Left lung (tissue), 10 donors: ENCODE results near the gene CFAP77. TPM values are rescaled to one million over a fixed set of nuclear protein-coding genes. Genes with fewer than 3 reads are reported as not detected.

ENCODE experiments used
- ATAC-seq: fragments of 200-7000 bp; cut with Tn5 transposase; one replicate; pipeline ENCODE4 v1.9.1; 2020; ENCODE audit warnings: moderate library complexity
- DNase-seq, 4 donors: peaks; one replicate each; pipeline ENCODE4 v3.0.0-alpha.2; 2013 to 2020
- H3K27ac ChIP-seq, 2 donors: fragments of 200-600 bp; sonication (generic) in 1 of 2; one replicate each; pipeline versions ENCODE4 v1.5.0 to v1.8.0; 2020 to 2021
- H3K27me3 ChIP-seq, 2 donors: fragments of 200-600 bp; sonication (generic) in 1 of 2; one replicate each; pipeline versions ENCODE4 v1.5.0 to v1.8.0; 2020 to 2021
- H3K36me3 ChIP-seq, 2 donors: fragments of 200-600 bp; sonication (generic) in 1 of 2; one replicate each; pipeline versions ENCODE4 v1.5.0 to v1.8.0; 2020 to 2021
- H3K4me1 ChIP-seq, 2 donors: fragments of 200-600 bp; one replicate each; pipeline ENCODE4 v1.8.0; 2021
- H3K4me3 ChIP-seq, 2 donors: fragments of 200-600 bp; sonication (generic) in 1 of 2; one replicate each; pipeline versions ENCODE4 v1.5.0 to v1.8.0; 2020 to 2021; ENCODE audit warnings: mild to moderate bottlenecking in 1 of 2
- H3K9me3 ChIP-seq, 2 donors: fragments of 200-600 bp; sonication (generic) in 1 of 2; one replicate each; pipeline versions ENCODE4 v1.5.0 to v1.8.0; 2020 to 2021
- intact Hi-C, 2 donors: fragments of 100-400 bp; cut with DNase I; formaldehyde crosslinking; loops; one replicate each; pipeline versions ENCODE4 v1.11.2 to v1.14.2; 2022
- polyA plus RNA-seq, 6 donors: library from polyadenylated mRNA; unstranded; fragments of 120-200 nt; gene quantifications; one replicate each; pipeline ENCODE4 v1.2.1, GENCODE V29; 2013; ENCODE audit not compliant: insufficient read length in 6 of 6
- total RNA-seq, 2 donors: library from RNA; stranded (reverse); fragmentation: NEBNext Ultra II Directional; extraction: Animal tissue kit (Norgen Biotek cat#: 25700); gene quantifications; one replicate each; pipeline ENCODE4 v1.2.1, GENCODE V29; 2021
- TF ChIP-seq, protein P1 (sequence below), 2 donors: fragments of 200-600 bp; sonication (generic) in 1 of 2; IDR thresholded peaks; one replicate each; pipeline versions ENCODE4 v1.5.0 to v1.8.0; 2021; ENCODE audit warnings: antibody characterized with exemption in 2 of 2
- donor health status: DM: no; HTN: yes; CAD: no.
- donor health status: DM: no; HTN: no; CAD: no.

The CFAP77 gene
- total and polyA plus RNA-seq, 8 donors: 0.50 to 3.7 (median 2.4) TPM; not detected in 1

DNA sequence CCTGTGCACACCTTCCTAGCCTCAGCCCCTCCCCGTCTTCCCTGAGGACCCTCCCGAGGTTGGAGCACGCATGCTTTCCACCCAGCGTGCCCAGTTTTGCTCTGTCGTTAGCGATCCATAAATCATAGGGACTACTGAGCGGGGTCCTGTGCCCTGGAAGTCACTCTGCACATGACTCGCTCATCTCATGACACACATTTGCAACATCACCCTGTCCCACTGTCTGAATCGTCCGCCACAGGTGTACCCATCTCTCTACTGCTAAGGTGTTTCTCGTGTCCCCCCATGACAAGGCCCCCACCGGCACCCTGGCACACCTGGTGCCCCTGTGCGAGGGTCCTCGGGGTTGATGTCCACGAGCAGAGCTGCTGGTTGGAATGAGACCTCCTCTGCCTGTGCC, 103.4 kb downstream of the CFAP77 start:
- TF ChIP-seq, protein P1, sequence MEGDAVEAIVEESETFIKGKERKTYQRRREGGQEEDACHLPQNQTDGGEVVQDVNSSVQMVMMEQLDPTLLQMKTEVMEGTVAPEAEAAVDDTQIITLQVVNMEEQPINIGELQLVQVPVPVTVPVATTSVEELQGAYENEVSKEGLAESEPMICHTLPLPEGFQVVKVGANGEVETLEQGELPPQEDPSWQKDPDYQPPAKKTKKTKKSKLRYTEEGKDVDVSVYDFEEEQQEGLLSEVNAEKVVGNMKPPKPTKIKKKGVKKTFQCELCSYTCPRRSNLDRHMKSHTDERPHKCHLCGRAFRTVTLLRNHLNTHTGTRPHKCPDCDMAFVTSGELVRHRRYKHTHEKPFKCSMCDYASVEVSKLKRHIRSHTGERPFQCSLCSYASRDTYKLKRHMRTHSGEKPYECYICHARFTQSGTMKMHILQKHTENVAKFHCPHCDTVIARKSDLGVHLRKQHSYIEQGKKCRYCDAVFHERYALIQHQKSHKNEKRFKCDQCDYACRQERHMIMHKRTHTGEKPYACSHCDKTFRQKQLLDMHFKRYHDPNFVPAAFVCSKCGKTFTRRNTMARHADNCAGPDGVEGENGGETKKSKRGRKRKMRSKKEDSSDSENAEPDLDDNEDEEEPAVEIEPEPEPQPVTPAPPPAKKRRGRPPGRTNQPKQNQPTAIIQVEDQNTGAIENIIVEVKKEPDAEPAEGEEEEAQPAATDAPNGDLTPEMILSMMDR (IDR thresholded peaks at IDR 0.05): no peak
- Histone ChIP-seq H3K27me3 (peaks cover 0 to 78% of the 10 kb centered on the region in 2 donors), H3K9me3 (no peaks in the 10 kb centered on the region), H3K36me3 (no peaks in the 10 kb centered on the region), H3K4me3 (no peak overlapping the region), H3K27ac (no peak overlapping the region), H3K4me1 (no peaks in the 10 kb centered on the region)
- intact Hi-C loops: loop anchor here in 1 of 2 donors (5.0 to 10.0 kb wide), 2 partner anchors 59 to 281 kb away; no protein-coding TSS in a partner anchor
- DNase-seq: no peak
- ATAC-seq: no peak

DNA sequence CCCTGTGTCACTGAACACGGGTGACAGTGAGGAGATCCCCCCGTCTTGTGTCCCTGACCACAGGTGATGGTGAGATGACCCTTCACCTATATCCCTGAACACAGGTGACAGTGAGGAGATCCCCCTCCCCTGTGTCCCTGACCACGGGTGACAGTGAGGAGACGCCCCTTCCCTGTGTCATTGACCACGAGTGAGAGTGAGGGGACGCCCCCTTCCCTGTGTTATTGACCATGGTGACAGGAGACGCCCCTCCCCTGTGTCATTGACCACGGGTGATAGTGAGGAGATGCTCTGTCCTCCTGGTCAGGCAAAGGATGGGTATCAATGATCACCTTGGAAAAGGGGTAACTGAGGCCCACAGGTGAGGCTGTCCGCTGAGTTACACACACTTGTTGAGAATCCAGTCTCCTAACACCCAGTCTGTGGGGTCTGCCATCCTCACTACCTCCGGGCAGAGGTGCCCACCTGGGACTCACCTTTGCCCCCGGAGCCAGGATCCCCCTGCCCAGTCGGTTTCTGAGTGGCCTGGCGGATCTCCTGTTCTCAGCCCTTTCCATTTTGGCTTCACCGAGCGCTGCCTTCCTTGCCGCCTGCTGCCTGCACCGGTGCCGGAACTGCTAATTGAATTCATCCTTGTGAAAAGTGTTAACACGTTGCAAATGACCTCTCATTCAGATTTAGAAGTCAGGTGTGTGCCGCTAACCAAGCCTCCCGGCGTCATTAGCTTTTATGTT, 104.2 kb downstream of the CFAP77 start:
- Histone ChIP-seq H3K27ac (no peak overlapping the region), H3K4me3 (no peak overlapping the region), H3K36me3 (no peaks in the 10 kb centered on the region), H3K4me1 (no peaks in the 10 kb centered on the region), H3K9me3 (no peaks in the 10 kb centered on the region), H3K27me3 (peaks cover 0 to 78% of the 10 kb centered on the region in 2 donors)
- intact Hi-C loops: loop anchor here in 1 of 2 donors (5.0 to 10.0 kb wide), 2 partner anchors 58 to 281 kb away; no protein-coding TSS in a partner anchor
- TF ChIP-seq, protein P1 (IDR thresholded peaks at IDR 0.05): no peak
- no peak for ATAC-seq
- no peak for DNase-seq

DNA sequence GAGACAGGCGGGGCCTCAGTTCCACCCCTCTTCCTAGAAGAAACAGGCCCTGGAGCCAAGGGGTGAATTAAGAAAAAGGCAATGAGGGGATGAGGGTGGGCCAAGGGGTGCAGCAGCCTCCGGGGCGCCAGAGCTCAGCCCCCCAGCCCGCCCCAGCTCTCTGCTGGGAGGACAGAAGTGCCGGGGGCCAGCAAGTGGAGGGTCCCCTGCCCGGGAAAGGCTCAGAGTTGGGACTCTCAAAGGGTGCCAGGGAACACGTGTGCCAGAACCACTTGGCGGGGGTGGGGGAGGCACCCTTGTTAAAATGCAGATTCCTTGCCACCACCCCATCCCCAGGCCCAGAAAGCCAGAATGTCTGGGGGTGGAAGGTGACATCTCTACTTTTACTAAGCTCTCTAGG, 104.8 kb downstream of the CFAP77 start:
- DNase-seq: no peak
- Histone ChIP-seq H3K27ac (no peak overlapping the region), H3K27me3 (peaks cover 0 to 72% of the 10 kb centered on the region in 2 donors), H3K4me1 (no peaks in the 10 kb centered on the region), H3K36me3 (no peaks in the 10 kb centered on the region), H3K4me3 (no peak overlapping the region), H3K9me3 (no peaks in the 10 kb centered on the region)
- intact Hi-C loops: loop anchor here in 1 of 2 donors (5.0 to 10.0 kb wide), 2 partner anchors 57 to 280 kb away; no protein-coding TSS in a partner anchor
- TF ChIP-seq, protein P1 (IDR thresholded peaks at IDR 0.05): no peak
- ATAC-seq: no peak

DNA sequence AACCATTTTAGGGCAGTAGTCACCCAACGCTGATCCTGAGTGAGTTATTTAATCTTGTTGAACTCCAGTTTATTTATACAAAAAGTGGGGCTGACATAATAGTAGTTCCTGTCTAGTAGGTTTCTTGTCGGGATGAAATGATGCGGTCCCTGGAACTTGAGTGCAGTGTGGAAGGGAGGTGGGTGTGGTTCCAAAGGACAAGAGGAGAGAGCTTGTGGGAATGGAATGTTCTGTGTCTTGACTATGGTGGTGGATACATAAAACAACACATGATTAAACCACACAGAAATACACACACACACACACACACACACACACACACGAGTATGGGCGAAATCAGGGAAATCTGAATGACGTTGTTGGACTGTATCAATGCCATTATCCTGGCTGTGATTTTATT, 106.3 kb downstream of the CFAP77 start:
- H3K36me3 ChIP-seq: no peaks in the 10 kb centered on the region
- ATAC-seq (no peak), DNase-seq (no peak)
- H3K27me3 ChIP-seq: peaks cover 0 to 59% of the 10 kb centered on the region in 2 donors
- H3K4me1 ChIP-seq: no peaks in the 10 kb centered on the region
- TF ChIP-seq, protein P1 (IDR thresholded peaks at IDR 0.05): no peak
- intact Hi-C loops: loop anchor here in 1 of 2 donors (10.0 kb wide), 1 partner anchor 278 kb away; no protein-coding TSS in a partner anchor
- H3K9me3 ChIP-seq: no peaks in the 10 kb centered on the region
- no peak overlapping the region for H3K27ac ChIP-seq
- H3K4me3 ChIP-seq: no peak overlapping the region

DNA sequence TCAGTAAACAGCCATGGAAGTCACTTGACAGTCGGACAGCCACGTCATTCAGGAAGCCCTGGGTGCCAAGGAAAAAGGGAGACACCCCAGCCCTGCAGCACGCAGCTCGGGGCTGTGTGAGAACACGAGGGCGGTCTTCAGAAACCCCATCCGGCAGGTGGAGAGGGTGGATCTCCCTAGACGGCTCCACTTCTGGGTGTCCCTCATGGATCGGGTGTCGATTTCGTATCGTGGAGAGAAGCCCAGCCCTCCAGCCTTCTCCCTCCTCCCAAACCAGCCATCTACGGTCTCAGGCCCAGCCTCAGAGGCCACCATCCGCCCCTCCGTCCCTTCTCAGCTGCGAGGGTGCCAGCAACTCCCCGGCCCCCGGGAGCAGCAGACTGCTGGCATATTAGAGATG, 106.9 kb downstream of the CFAP77 start:
- DNase-seq (no peak), ATAC-seq (no peak)
- H3K27ac ChIP-seq: no peak overlapping the region
- peaks cover 0 to 55% of the 10 kb centered on the region in 2 donors for H3K27me3 ChIP-seq
- no peaks in the 10 kb centered on the region for H3K36me3 ChIP-seq
- H3K4me3 ChIP-seq: no peak overlapping the region
- no peaks in the 10 kb centered on the region for H3K9me3 ChIP-seq
- intact Hi-C loops: loop anchor here in 1 of 2 donors (10.0 kb wide), 1 partner anchor 278 kb away; no protein-coding TSS in a partner anchor
- H3K4me1 ChIP-seq: no peaks in the 10 kb centered on the region
- TF ChIP-seq, protein P1 (IDR thresholded peaks at IDR 0.05): no peak
